H1 (cell line): Measurements from ENCODE around the gene TTC13. TPM values are rescaled to one million over a fixed set of nuclear protein-coding genes. Genes with fewer than 3 reads are reported as not detected.

Experiments
- CTCF ChIA-PET: fragments of 300-600 bp; sonication (Branson Sonifier 250); formaldehyde crosslinking; loops from one replicate; lab custom pipeline; 2021; ENCODE audit not compliant: partially characterized antibody; lab: Charles Lee
- POLR2A ChIA-PET: fragments of 300-600 bp; sonication (Branson Sonifier 250); formaldehyde crosslinking; loops from one replicate; lab custom pipeline; 2021; ENCODE audit warnings: inconsistent platforms; ENCODE audit not compliant: partially characterized antibody; lab: Charles Lee
- DNase-seq, 2 experiments: peaks; one replicate each; pipeline versions ENCODE4 v3.0.0 to v3.0.0-alpha.2; 2010 to 2022; ENCODE audit warnings: low spot score in 2 of 2, low read depth in 1 of 2, mixed read lengths in 1 of 2
- FAIRE-seq: peaks from 2 replicates; lab custom pipeline; 2011; peaks lifted over from hg19 to GRCh38; lab: Jason Lieb, UNC
- H2AFZ ChIP-seq: 2 replicates; pipeline ENCODE4 v1.8.1; 2012; ENCODE audit warnings: low read length, inconsistent platforms
- H2AK5ac ChIP-seq: 2 replicates; pipeline ENCODE4 v1.6.1; 2013; ENCODE audit warnings: low read depth, low read length
- H2BK120ac ChIP-seq: replicated peaks from 2 replicates; pipeline ENCODE3; 2013; ENCODE audit warnings: low read depth, low read length, inconsistent platforms
- H2BK12ac ChIP-seq: 2 replicates; pipeline ENCODE4 v1.6.1; 2013; ENCODE audit warnings: low read depth, low read length
- H2BK15ac ChIP-seq: 2 replicates; pipeline ENCODE4 v1.6.1; 2013; ENCODE audit warnings: low read length
- H2BK20ac ChIP-seq: 2 replicates; pipeline ENCODE4 v1.6.1; 2013; ENCODE audit warnings: low read length
- H2BK5ac ChIP-seq: 2 replicates; pipeline ENCODE4 v1.6.1; 2013; ENCODE audit warnings: low read depth, low read length
- H3K14ac ChIP-seq: 2 replicates; pipeline ENCODE4 v1.6.1; 2013; ENCODE audit warnings: inconsistent platforms; ENCODE audit not compliant: insufficient read length
- H3K18ac ChIP-seq: 2 replicates; pipeline ENCODE4 v1.6.1; 2013; ENCODE audit warnings: low read length; ENCODE audit errors: extremely low read depth
- H3K23ac ChIP-seq: 2 replicates; pipeline ENCODE4 v1.6.1; 2013; ENCODE audit warnings: inconsistent platforms; ENCODE audit not compliant: insufficient read length
- H3K23me2 ChIP-seq: 2 replicates; pipeline ENCODE4 v1.6.1; 2013; ENCODE audit warnings: low read depth, low read length
- H3K27ac ChIP-seq: 2 replicates; pipeline ENCODE4 v1.6.1; 2011; ENCODE audit warnings: low read depth, low read length, inconsistent platforms
- H3K27me3 ChIP-seq, 4 experiments: replicated peaks in 1 of 4; 1 replicate in 1 of 4; 2 replicates in 3 of 4; pipeline versions ENCODE4 v1.6.1 to v1.8.1; 2011 to 2013; ENCODE audit warnings: low read length in 3 of 4, mild to moderate bottlenecking in 3 of 4, inconsistent platforms in 2 of 4, mixed read lengths in 2 of 4, moderate library complexity in 1 of 4; ENCODE audit not compliant: control insufficient read depth in 3 of 4, insufficient read depth in 3 of 4; ENCODE audit errors: extremely low read depth in 1 of 4
- H3K36me3 ChIP-seq, 4 experiments: 2 replicates each; pipeline versions ENCODE4 v1.6.1 to v1.8.1; 2011 to 2013; ENCODE audit warnings: mild to moderate bottlenecking in 4 of 4, low read length in 3 of 4, moderate library complexity in 2 of 4, control low read depth in 1 of 4, inconsistent platforms in 1 of 4; ENCODE audit not compliant: insufficient read depth in 4 of 4, control insufficient read depth in 2 of 4
- H3K4ac ChIP-seq: replicated peaks from 2 replicates; pipeline ENCODE3; 2013; ENCODE audit warnings: low read length, low read depth, mixed read lengths, inconsistent platforms; ENCODE audit not compliant: insufficient read length
- H3K4me1 ChIP-seq, 4 experiments: replicated peaks in 1 of 4; 1 replicate in 1 of 4; 2 replicates in 3 of 4; pipeline versions ENCODE4 v1.6.1 to v1.8.1; 2011 to 2013; ENCODE audit warnings: low read length in 3 of 4, inconsistent platforms in 2 of 4, mixed read lengths in 1 of 4; ENCODE audit not compliant: insufficient read depth in 4 of 4, control insufficient read depth in 3 of 4
- H3K4me2 ChIP-seq, 2 experiments: 2 replicates each; pipeline versions ENCODE4 v1.6.1 to v1.8.1; 2011 to 2013; ENCODE audit warnings: low read depth in 2 of 2, low read length in 2 of 2, control low read depth in 1 of 2, inconsistent platforms in 1 of 2, mild to moderate bottlenecking in 1 of 2; ENCODE audit not compliant: insufficient read depth in 1 of 2
- H3K4me3 ChIP-seq, 4 experiments: fragments of 200-600, 300-600 bp in 1 of 4; sonication (generic), shearing (Covaris generic), sonication (Bioruptor Twin) in 1 of 4; 2 replicates each; pipeline versions ENCODE4 v1.5.1 to v1.8.1; 2011 to 2016; ENCODE audit warnings: low read length in 4 of 4, low read depth in 3 of 4, control low read depth in 2 of 4, inconsistent platforms in 2 of 4, mild to moderate bottlenecking in 2 of 4, mixed read lengths in 1 of 4, moderate library complexity in 1 of 4; ENCODE audit not compliant: insufficient read depth in 2 of 4; ENCODE audit errors: extremely low read depth in 1 of 4
- H3K56ac ChIP-seq: replicated peaks from 2 replicates; pipeline ENCODE3; 2013; ENCODE audit warnings: low read depth, mild to moderate bottlenecking, mixed read lengths, low read length, inconsistent platforms; ENCODE audit not compliant: insufficient read length
- H3K79me1 ChIP-seq: 2 replicates; pipeline ENCODE4 v1.6.1; 2013; ENCODE audit warnings: low read depth, low read length, control low read depth
- H3K79me2 ChIP-seq, 2 experiments: 2 replicates each; pipeline versions ENCODE4 v1.6.1 to v1.8.1; 2012 to 2013; ENCODE audit warnings: low read length in 2 of 2, mild to moderate bottlenecking in 2 of 2, inconsistent platforms in 1 of 2; ENCODE audit not compliant: insufficient read depth in 2 of 2, control insufficient read depth in 1 of 2
- H3K9ac ChIP-seq, 4 experiments: replicated peaks in 1 of 4; 1 replicate in 1 of 4; 2 replicates in 3 of 4; pipeline versions ENCODE4 v1.6.1 to v1.8.1; 2011 to 2013; ENCODE audit warnings: low read depth in 3 of 4, low read length in 3 of 4, control low read depth in 2 of 4, mild to moderate bottlenecking in 2 of 4, moderate library complexity in 2 of 4, inconsistent platforms in 1 of 4; ENCODE audit errors: extremely low read depth in 1 of 4
- H3K9me3 ChIP-seq, 2 experiments: 2 replicates each; pipeline versions ENCODE4 v1.6.1 to v1.8.1; 2012 to 2013; ENCODE audit warnings: mild to moderate bottlenecking in 2 of 2, moderate library complexity in 2 of 2, control low read depth in 1 of 2, inconsistent platforms in 1 of 2, low read depth in 1 of 2, low read length in 1 of 2, mixed read lengths in 1 of 2; ENCODE audit not compliant: insufficient read depth in 2 of 2
- H4K20me1 ChIP-seq, 2 experiments: replicated peaks in 1 of 2; 2 replicates each; pipeline versions ENCODE3 to v1.8.1; 2011 to 2013; ENCODE audit warnings: inconsistent platforms in 2 of 2, low read length in 2 of 2, mild to moderate bottlenecking in 1 of 2; ENCODE audit not compliant: insufficient read depth in 2 of 2, control insufficient read depth in 1 of 2
- H4K5ac ChIP-seq: 2 replicates; pipeline ENCODE4 v1.6.1; 2013; ENCODE audit warnings: low read length, low read depth, mixed read lengths, inconsistent platforms; ENCODE audit not compliant: insufficient read length
- H4K8ac ChIP-seq: 2 replicates; pipeline ENCODE4 v1.8.0; 2013; ENCODE audit warnings: mild to moderate bottlenecking, moderate library complexity, low read length, inconsistent platforms; ENCODE audit not compliant: insufficient read depth; ENCODE audit errors: extremely low read depth
- H4K91ac ChIP-seq: replicated peaks from 2 replicates; pipeline ENCODE3; 2013; ENCODE audit warnings: low read length, mixed read lengths, inconsistent platforms; ENCODE audit not compliant: insufficient read length
- KDM5A ChIP-seq: fragments of 200-600 bp; IDR thresholded peaks from 2 replicates; pipeline ENCODE4 v1.7.1; 2012; ENCODE audit warnings: mild to moderate bottlenecking, low read length, inconsistent platforms, mixed read lengths
- WGBS, 2 experiments: shearing (Covaris generic) in 1 of 2; methylation state at CpG; one replicate each; pipeline versions ENCODE4 v1.1.6 to v1.1.7; 2013 to 2015; ENCODE audit warnings: low lambda C conversion rate in 2 of 2, mixed read lengths in 2 of 2, inconsistent platforms in 1 of 2, low coverage in 1 of 2, missing lambda C conversion rate in 1 of 2; ENCODE audit not compliant: insufficient replicate concordance in 2 of 2, insufficient coverage in 1 of 2, insufficient read length in 1 of 2; ENCODE audit errors: extremely low coverage in 1 of 2, missing lambda C conversion rate in 1 of 2; 5-methylcytosine and 5-hydroxymethylcytosine counted together
- polyA plus RNA-seq, 7 experiments: library from polyadenylated mRNA; depleted of rRNA in 3 of 7; stranded (reverse) in 5 of 7; unstranded in 2 of 7; fragments of >200 nt in 5 of 7; fragments of 200-250 nt in 2 of 7; gene quantifications; 1 replicate in 5 of 7; 2 replicates in 1 of 7; 4 replicates in 1 of 7; pipeline versions ENCODE4 v1.2.1 to v1.2.3, GENCODE V29; 2011 to 2013; ENCODE audit warnings: missing spikeins in 2 of 7, mixed read lengths in 2 of 7
- total RNA-seq: library from RNA; stranded (reverse); fragmentation: NEBNext Ultra II Directional; extraction: Animal tissue kit (Norgen Biotek cat#: 25700); gene quantifications from 2 replicates; pipeline ENCODE4 v1.2.1, GENCODE V29; 2021

Gene TTC13
- total and polyA plus RNA-seq, 2 of the 8 experiments (the other 6 are each of a cell fraction or from before 2014, with no cell fraction given): 3.1 to 7.1 TPM

GRCh38 chr1:230867101-230867902 is 111.4 kb downstream of the TTC13 start:
- no peak for FAIRE-seq

More at GRCh38 chr1:230867101-230867902, 111.4 kb downstream of the TTC13 start:
- H3K4me3 ChIP-seq: peak overlapping the region; percentile 80 to 91 (median 89)
- peaks cover 9% of the 10 kb centered on the region for H3K23me2 ChIP-seq
- H3K4me1 ChIP-seq: peaks cover 2 to 15% (median 9%) of the 10 kb centered on the region in 4 experiments
- no peak overlapping the region for H2BK5ac ChIP-seq
- ChIA-PET CTCF (interaction anchor here (0.6 to 1.4 kb wide), 9 partner anchors 14 to 344 kb away, joined by 3 to 5 read pairs (median 3); no protein-coding TSS in a partner anchor), POLR2A (interaction anchor here (1.1 to 1.9 kb wide), 6 partner anchors 9 to 69 kb away, joined by 3 to 8 read pairs (median 4); no protein-coding TSS in a partner anchor)
- no peak overlapping the region for H2BK12ac ChIP-seq
- no peak overlapping the region for H3K18ac ChIP-seq
- H2BK120ac ChIP-seq: no peak overlapping the region
- no peak overlapping the region for H2AFZ ChIP-seq
- peaks cover 3 to 5% of the 10 kb centered on the region in 2 experiments for H4K20me1 ChIP-seq
- no peak overlapping the region for H2BK20ac ChIP-seq
- H3K79me1 ChIP-seq: no peaks in the 10 kb centered on the region; the same call in 1 of the 2 replicates
- H4K5ac ChIP-seq: no peak overlapping the region
- H4K8ac ChIP-seq: no peak overlapping the region
- H3K27ac ChIP-seq: no peak overlapping the region
- H3K56ac ChIP-seq: no peak overlapping the region
- H3K36me3 ChIP-seq: no peaks in the 10 kb centered on the region
- DNase-seq: no peak
- no peak overlapping the region for H2BK15ac ChIP-seq
- H2AK5ac ChIP-seq: no peak overlapping the region
- peaks cover 0 to 47% of the 10 kb centered on the region in 2 experiments; a peak in 2 of 4 replicates for H3K79me2 ChIP-seq
- no peak overlapping the region for H4K91ac ChIP-seq
- no peaks in the 10 kb centered on the region for H3K9me3 ChIP-seq
- H3K27me3 ChIP-seq: peaks cover 0 to 2% (median 0%) of the 10 kb centered on the region in 4 experiments; a peak in 2 of 7 replicates
- 43% methylated on average over 17 of the region's 17 CpGs; no CpG with 5 or more reads in 1 of the 2 experiments for WGBS, 2 experiments
- no peak overlapping the region for H3K4ac ChIP-seq
- no peak for TF ChIP-seq KDM5A
- TF ChIP-seq, all 59 proteins: peak for 0
- Histone ChIP-seq H3K23ac (no peak overlapping the region), H3K4me2 (peak overlapping the region; percentile 78 to 85), H3K14ac (no peak overlapping the region), H3K9ac (peak overlapping the region in 3 of 4 experiments; percentile 53 to 92 (median 80); a peak in 5 of 7 replicates)
